ENCODE measurements around the gene CBARP. TPM values are rescaled to one million over a fixed set of nuclear protein-coding genes. Genes with fewer than 3 reads are reported as not detected.

Gene CBARP
- total and polyA plus RNA-seq, 9 of the 15 experiments (the other 6 are each of a cell fraction or from before 2014, with no cell fraction given), result 0.03 to 8.9 (median 1.2) TPM; not detected in 1

GRCh38 chr19:1210227-1210538 is 27.6 kb downstream of the CBARP start:
- ChIA-PET POLR2A (no interaction called here), CTCF (ENCODE audit: low intra/inter-chr PET ratio) (no interaction called here)
- intact Hi-C loops (cut with micrococcal nuclease), result no loop called here
- Histone ChIP-seq H3K27ac (ENCODE audit: extremely low read depth, low read depth, low read length) (no peak overlapping the region), H3K9me3 (replicated peaks; ENCODE audit: control insufficient read depth, insufficient read depth, low read depth, low read length) (no peaks in the 10 kb centered on the region), H3K4me3 (no peak overlapping the region), H3K27me3 (ENCODE audit: control insufficient read depth in 2 of 2, insufficient read depth in 2 of 2, low read length in 2 of 2) (no peaks in the 10 kb centered on the region), H3K9me1 (ENCODE audit: control insufficient read depth, insufficient read depth, low read length) (peaks cover 21% of the 10 kb centered on the region), H3K4me1 (replicated peaks in 1 of 2; ENCODE audit: control insufficient read depth in 2 of 2, insufficient read depth in 2 of 2, low read length in 2 of 2) (peaks cover 24 to 80% of the 10 kb centered on the region in 2 experiments), H3K36me3 (ENCODE audit: control insufficient read depth, insufficient read depth, low read length) (peaks cover 65% of the 10 kb centered on the region; the same call in 2 of the 3 replicates), H3K4me2 (ENCODE audit: insufficient read depth, low read length) (no peak overlapping the region), H3K9ac (ENCODE audit: insufficient read depth in 1 of 2, low read depth in 2 of 2, low read length in 2 of 2) (peak overlapping the region in 1 of 2 experiments; percentile 83; a peak in 2 of 4 replicates), H2AFZ (ENCODE audit: low read depth, low read length) (no peak overlapping the region), H4K20me1 (replicated peaks; ENCODE audit: control insufficient read depth, insufficient read depth, low read length) (peaks cover 54% of the 10 kb centered on the region), H3K79me2 (ENCODE audit: control insufficient read depth, insufficient read depth, low read length) (peaks cover 90% of the 10 kb centered on the region)
- TF ChIP-seq NCOA6 (IDR thresholded peaks at IDR 0.05) (no peak), ZNF175 (CRISPR knock-in tag; IDR thresholded peaks at IDR 0.05; ENCODE audit: low read depth) (no peak), FIP1L1 (IDR thresholded peaks at IDR 0.05; ENCODE audit: low read depth, low read length, poor library complexity, severe bottlenecking) (no peak), SAP30 (IDR thresholded peaks at IDR 0.05; ENCODE audit: borderline replicate concordance, insufficient read depth, low read depth, low read length, poor library complexity, severe bottlenecking) (no peak), DIDO1 (tag; IDR thresholded peaks at IDR 0.05; ENCODE audit: low read depth) (no peak), ATF3 (IDR thresholded peaks at IDR 0.05) (no peak), ATF3 (CRISPR knock-in tag; conservative IDR thresholded peaks at IDR 0.05) (no peak), CREBBP (IDR thresholded peaks at IDR 0.05; ENCODE audit: low read depth, low read length) (no peak), RBFOX2 (IDR thresholded peaks at IDR 0.05; ENCODE audit: low read depth, low read length) (peak; percentile 37), RBM17 (IDR thresholded peaks at IDR 0.05; ENCODE audit: borderline replicate concordance, low read depth, low read length) (no peak), ARHGAP35 (IDR thresholded peaks at IDR 0.05; ENCODE audit: partially characterized antibody) (no peak), BCLAF1 (IDR thresholded peaks at IDR 0.05; ENCODE audit: borderline replicate concordance in 1 of 2, control insufficient read depth in 1 of 2, low read depth in 2 of 2, low read length in 1 of 2) (no peak), POLR2G (IDR thresholded peaks at IDR 0.05; ENCODE audit: low read depth, low read length) (peak; percentile 60)
- in situ Hi-C loops (cut with MboI), result no loop called here
- no peak for DNase-seq (ENCODE audit: extremely low read depth in 1 of 4, low spot score in 3 of 4)
- no peak for ATAC-seq
- WGBS (ENCODE audit: insufficient coverage, low coverage, missing lambda C conversion rate), result 97% methylated on average over 10 of the region's 13 CpGs
- FAIRE-seq, result no peak
- BruUV-seq (replicated peaks), result no TSS peak

All from K562 (cell line).